Endothelial cell of umbilical vein (primary cell): ENCODE results near the gene VPS16. TPM values are rescaled to one million over a fixed set of nuclear protein-coding genes. Genes with fewer than 3 reads are reported as not detected.

Source experiments
- BruUV-seq: library from RNA; stranded (reverse); fragments of 400-500 nt; replicated peaks from 2 replicates; lab custom pipeline; 2021; lab: Mats Ljungman, UMichigan
- CTCF ChIA-PET: fragments of 300-600, 350-600 bp; sonication (Branson Sonifier 250); formaldehyde crosslinking; loops from one replicate; lab custom pipeline; 2021; ENCODE audit warnings: antibody characterized with exemption, inconsistent platforms; lab: Charles Lee
- POLR2A ChIA-PET: fragments of 300-600, 350-600 bp; sonication (Branson Sonifier 250); formaldehyde crosslinking; loops from one replicate; lab custom pipeline; 2021; ENCODE audit warnings: antibody characterized with exemption, inconsistent platforms; lab: Charles Lee
- DNase-seq: peaks from one replicate; pipeline ENCODE4 v3.0.0-alpha.2; 2011; ENCODE audit warnings: low read depth, low spot score
- FAIRE-seq: peaks from 2 replicates; lab custom pipeline; 2011; peaks lifted over from hg19 to GRCh38; lab: Jason Lieb, UNC
- H2AFZ ChIP-seq: 2 replicates; pipeline ENCODE4 v1.6.0; 2012; ENCODE audit warnings: low read depth, low read length, control low read depth, inconsistent platforms
- H3K27ac ChIP-seq: 2 replicates; pipeline ENCODE4 v1.5.1; 2011; ENCODE audit warnings: low read depth, mild to moderate bottlenecking, control low read depth, low read length, moderate library complexity; ENCODE audit not compliant: insufficient read depth
- H3K27me3 ChIP-seq, 2 experiments: 2 replicates each; pipeline versions ENCODE4 v1.6.0 to v1.6.1; 2011; ENCODE audit warnings: low read length in 2 of 2, mixed read lengths in 1 of 2; ENCODE audit not compliant: control insufficient read depth in 2 of 2, insufficient read depth in 2 of 2
- H3K36me3 ChIP-seq, 2 experiments: 2 replicates in 1 of 2; 3 replicates in 1 of 2; pipeline ENCODE4 v1.5.1; 2011; ENCODE audit warnings: low read length in 2 of 2, mild to moderate bottlenecking in 1 of 2, moderate library complexity in 1 of 2; ENCODE audit not compliant: control insufficient read depth in 2 of 2, insufficient read depth in 2 of 2; ENCODE audit errors: extremely low read depth in 1 of 2
- H3K4me1 ChIP-seq: 3 replicates; pipeline ENCODE4 v1.5.1; 2011; ENCODE audit warnings: mild to moderate bottlenecking, low read length; ENCODE audit not compliant: control insufficient read depth, insufficient read depth; ENCODE audit errors: extremely low read depth
- H3K4me2 ChIP-seq: 2 replicates; pipeline ENCODE4 v1.6.1; 2011; ENCODE audit warnings: low read length, control low read depth, mixed read lengths; ENCODE audit not compliant: insufficient read depth
- H3K4me3 ChIP-seq, 3 experiments: fragments of 200-600 bp in 1 of 3; sonication (generic), shearing (Covaris generic) in 1 of 3; replicated peaks in 1 of 3; 2 replicates each; pipeline ENCODE4 v1.5.1; 2011 to 2016; ENCODE audit warnings: control low read depth in 3 of 3, low read length in 3 of 3, mild to moderate bottlenecking in 2 of 3, inconsistent platforms in 1 of 3, low read depth in 1 of 3, moderate library complexity in 1 of 3; ENCODE audit not compliant: insufficient read depth in 1 of 3
- H3K79me2 ChIP-seq: 2 replicates; pipeline ENCODE4 v1.6.0; 2012; ENCODE audit warnings: low read length, inconsistent platforms; ENCODE audit not compliant: control insufficient read depth, insufficient read depth
- H3K9ac ChIP-seq: replicated peaks from 2 replicates; pipeline ENCODE3; 2011; ENCODE audit warnings: low read length, control low read depth; ENCODE audit not compliant: insufficient read depth; ENCODE audit errors: extremely low read depth
- H3K9me1 ChIP-seq: replicated peaks from 3 replicates; pipeline ENCODE4 v1.6.0; 2011; ENCODE audit warnings: mild to moderate bottlenecking, low read length; ENCODE audit not compliant: control insufficient read depth, insufficient read depth; ENCODE audit errors: extremely low read depth
- H3K9me3 ChIP-seq: replicated peaks from 2 replicates; pipeline ENCODE4 v1.5.1; 2012; ENCODE audit warnings: low read length, inconsistent platforms; ENCODE audit not compliant: control insufficient read depth, insufficient read depth
- H4K20me1 ChIP-seq: replicated peaks from 2 replicates; pipeline ENCODE3; 2011; ENCODE audit warnings: mild to moderate bottlenecking, low read length; ENCODE audit not compliant: control insufficient read depth, insufficient read depth; ENCODE audit errors: extremely low read depth
- EZH2 ChIP-seq: IDR thresholded peaks from 2 replicates; pipeline ENCODE4 v1.6.1; 2012; ENCODE audit warnings: borderline replicate concordance, low read depth, mild to moderate bottlenecking, moderate library complexity, low read length, inconsistent platforms; ENCODE audit not compliant: severe bottlenecking
- FOS ChIP-seq: IDR thresholded peaks from 2 replicates; pipeline ENCODE4 v1.6.1; 2011; ENCODE audit warnings: mild to moderate bottlenecking, low read length, moderate library complexity, borderline replicate concordance; ENCODE audit not compliant: insufficient read depth
- GATA2 ChIP-seq: IDR thresholded peaks from 2 replicates; pipeline ENCODE4 v1.7.0; 2011; ENCODE audit warnings: low read depth, mild to moderate bottlenecking, moderate library complexity, mixed read lengths, low read length; ENCODE audit not compliant: insufficient read length, insufficient read depth
- JUN ChIP-seq: IDR thresholded peaks from 2 replicates; pipeline ENCODE4 v1.6.1; 2011; ENCODE audit warnings: borderline replicate concordance, low read depth; ENCODE audit not compliant: insufficient read length, insufficient read depth
- MYC ChIP-seq: IDR thresholded peaks from one replicate; pipeline ENCODE4 v1.6.1; 2011; ENCODE audit warnings: mild to moderate bottlenecking, low read depth, low read length
- POLR2A ChIP-seq: IDR thresholded peaks from 2 replicates; pipeline ENCODE4 v1.6.1; 2012; ENCODE audit warnings: low read depth, mild to moderate bottlenecking, control low read depth, low read length
- POLR2AphosphoS5 ChIP-seq: IDR thresholded peaks from 2 replicates; pipeline ENCODE4 v1.6.1; 2012; ENCODE audit warnings: low read depth, mild to moderate bottlenecking, control low read depth, low read length, moderate library complexity; ENCODE audit not compliant: insufficient read depth
- dilution Hi-C: fragments of 300-500 bp; cut with MboI; formaldehyde crosslinking; loops from one replicate; pipeline ENCODE4 v1.15.0; 2019; ENCODE audit warnings: low sequenced_read_pairs; ENCODE audit not compliant: extremely low pct_ligation_motif_present
- intact Hi-C: fragments of 100-400 bp; cut with micrococcal nuclease; formaldehyde crosslinking; loops from one replicate; pipeline ENCODE4 v1.10.0; 2022
- polyA plus RNA-seq, 4 experiments: library from polyadenylated mRNA; depleted of rRNA in 3 of 4; stranded (reverse) in 3 of 4; unstranded in 1 of 4; fragments of >200 nt; gene quantifications; 2 replicates each; pipeline versions ENCODE4 v1.2.1 to v1.2.3, GENCODE V29; 2011 to 2012; ENCODE audit warnings: missing spikeins in 1 of 4
- total RNA-seq: library from RNA; stranded (reverse); gene quantifications from 2 replicates; pipeline ENCODE4 v1.2.3, GENCODE V29; 2021
- TF ChIP-seq, protein P1 (sequence below): IDR thresholded peaks from 2 replicates; pipeline ENCODE4 v1.6.1; 2011; ENCODE audit not compliant: insufficient read depth, insufficient read length
- TF ChIP-seq, protein P2 (sequence below), 2 donors: IDR thresholded peaks; 1 replicate in 1 of 2; 2 replicates in 1 of 2; pipeline ENCODE4 v1.5.1; 2011; ENCODE audit warnings: low read length in 2 of 2, mild to moderate bottlenecking in 2 of 2, moderate library complexity in 2 of 2, control low read depth in 1 of 2, inconsistent platforms in 1 of 2, low read depth in 1 of 2; ENCODE audit not compliant: insufficient read depth in 1 of 2; ENCODE audit errors: extremely low read depth in 1 of 2

Gene VPS16
- total and polyA plus RNA-seq, 2 donors (not counting 3 experiments of a cell fraction or from before 2014, with no cell fraction given) = 37.6 to 42.3 TPM

DNA sequence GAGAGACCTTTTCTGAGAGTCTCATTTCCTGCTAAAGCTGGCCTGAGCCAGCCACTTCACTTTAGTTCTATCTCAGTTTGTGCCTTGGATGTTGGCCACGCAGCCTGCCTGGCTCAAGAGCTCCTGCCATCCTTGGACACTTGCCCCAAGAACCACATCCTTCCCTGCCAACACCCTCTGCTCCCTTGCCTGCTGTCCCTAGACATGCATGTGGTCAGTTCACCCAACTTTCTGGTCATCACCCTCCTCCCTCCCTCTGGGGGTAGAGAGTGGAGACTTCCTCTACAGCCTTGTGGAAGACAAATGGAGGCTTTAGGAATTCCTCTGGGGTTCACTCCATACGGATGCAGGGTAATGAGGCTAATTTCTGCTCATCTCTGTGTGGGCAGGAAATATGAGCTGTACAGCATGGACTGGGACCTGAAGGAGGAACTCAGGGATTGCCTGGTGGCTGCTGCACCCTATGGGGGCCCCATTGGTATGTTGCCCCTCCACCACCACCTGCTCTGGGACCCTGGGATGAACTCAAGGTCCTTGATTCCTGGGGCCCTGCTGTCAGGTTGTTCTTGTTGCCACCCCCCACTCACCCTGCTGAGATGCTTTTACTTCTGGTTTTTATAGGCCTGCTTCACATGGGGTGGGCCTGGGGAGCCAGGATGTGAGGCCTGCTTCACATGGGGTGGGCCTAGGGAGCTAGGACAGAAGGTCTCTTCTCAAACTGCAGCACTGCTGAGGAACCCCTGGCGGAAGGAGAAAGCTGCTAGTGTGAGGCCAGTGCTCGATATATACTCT, 19.0 kb downstream of the VPS16 start:
- H3K27me3 ChIP-seq = no peaks in the 10 kb centered on the region
- peaks cover 0 to 23% of the 10 kb centered on the region in 2 experiments for H3K36me3 ChIP-seq
- POLR2A ChIA-PET = no interaction called here
- DNase-seq (no peak), FAIRE-seq (no peak)
- H2AFZ ChIP-seq = no peak overlapping the region
- H3K4me3 ChIP-seq = no peak overlapping the region
- CTCF ChIA-PET = interaction anchor here (1.2 to 1.9 kb wide), 3 partner anchors 104 to 160 kb away, joined by 3 to 7 read pairs (median 3); no protein-coding TSS in a partner anchor
- H4K20me1 ChIP-seq = no peaks in the 10 kb centered on the region
- H3K79me2 ChIP-seq = no peaks in the 10 kb centered on the region
- no peaks in the 10 kb centered on the region for H3K9me3 ChIP-seq
- intact Hi-C loops (no loop called here), dilution Hi-C loops (no loop called here)
- H3K27ac ChIP-seq = no peak overlapping the region
- H3K9ac ChIP-seq = no peak overlapping the region
- no peaks in the 10 kb centered on the region for H3K9me1 ChIP-seq
- H3K4me2 ChIP-seq = no peak overlapping the region
- H3K4me1 ChIP-seq = no peaks in the 10 kb centered on the region
- no peak for TF ChIP-seq EZH2
- TF ChIP-seq POLR2AphosphoS5 = no peak
- TF ChIP-seq JUN = no peak
- TF ChIP-seq, protein P1, sequence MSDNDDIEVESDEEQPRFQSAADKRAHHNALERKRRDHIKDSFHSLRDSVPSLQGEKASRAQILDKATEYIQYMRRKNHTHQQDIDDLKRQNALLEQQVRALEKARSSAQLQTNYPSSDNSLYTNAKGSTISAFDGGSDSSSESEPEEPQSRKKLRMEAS = no peak
- no peak for TF ChIP-seq FOS
- TF ChIP-seq, protein P2, sequence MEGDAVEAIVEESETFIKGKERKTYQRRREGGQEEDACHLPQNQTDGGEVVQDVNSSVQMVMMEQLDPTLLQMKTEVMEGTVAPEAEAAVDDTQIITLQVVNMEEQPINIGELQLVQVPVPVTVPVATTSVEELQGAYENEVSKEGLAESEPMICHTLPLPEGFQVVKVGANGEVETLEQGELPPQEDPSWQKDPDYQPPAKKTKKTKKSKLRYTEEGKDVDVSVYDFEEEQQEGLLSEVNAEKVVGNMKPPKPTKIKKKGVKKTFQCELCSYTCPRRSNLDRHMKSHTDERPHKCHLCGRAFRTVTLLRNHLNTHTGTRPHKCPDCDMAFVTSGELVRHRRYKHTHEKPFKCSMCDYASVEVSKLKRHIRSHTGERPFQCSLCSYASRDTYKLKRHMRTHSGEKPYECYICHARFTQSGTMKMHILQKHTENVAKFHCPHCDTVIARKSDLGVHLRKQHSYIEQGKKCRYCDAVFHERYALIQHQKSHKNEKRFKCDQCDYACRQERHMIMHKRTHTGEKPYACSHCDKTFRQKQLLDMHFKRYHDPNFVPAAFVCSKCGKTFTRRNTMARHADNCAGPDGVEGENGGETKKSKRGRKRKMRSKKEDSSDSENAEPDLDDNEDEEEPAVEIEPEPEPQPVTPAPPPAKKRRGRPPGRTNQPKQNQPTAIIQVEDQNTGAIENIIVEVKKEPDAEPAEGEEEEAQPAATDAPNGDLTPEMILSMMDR (IDR thresholded peaks at IDR 0.05; ENCODE audit: extremely low read depth in 1 of 2, insufficient read depth in 1 of 2, low read depth in 1 of 2, low read length in 2 of 2) = no peak
- no peak for TF ChIP-seq GATA2
- no peak for TF ChIP-seq POLR2A
- TF ChIP-seq MYC = no peak
- BruUV-seq = no TSS peak
